OCI-LY3 (cell line): ENCODE results near the gene DPT.

Source experiments
- EZH2phosphoT487 ChIP-seq: fragments of 200-600 bp; shearing (Covaris generic); IDR thresholded peaks from 2 replicates; pipeline ENCODE4 v1.6.1; 2018; ENCODE audit warnings: antibody characterized with exemption, mixed run types, low read depth
- TF ChIP-seq, protein P1 (sequence below): fragments of 200-600, 300-600 bp; sonication (generic); IDR thresholded peaks from 2 replicates; pipeline ENCODE4 v1.5.1; 2014; ENCODE audit warnings: antibody characterized with exemption, low read length, low read depth

GRCh38 chr1:168723000-168723399 is 6.0 kb downstream of the DPT start:
- TF ChIP-seq, protein P1, sequence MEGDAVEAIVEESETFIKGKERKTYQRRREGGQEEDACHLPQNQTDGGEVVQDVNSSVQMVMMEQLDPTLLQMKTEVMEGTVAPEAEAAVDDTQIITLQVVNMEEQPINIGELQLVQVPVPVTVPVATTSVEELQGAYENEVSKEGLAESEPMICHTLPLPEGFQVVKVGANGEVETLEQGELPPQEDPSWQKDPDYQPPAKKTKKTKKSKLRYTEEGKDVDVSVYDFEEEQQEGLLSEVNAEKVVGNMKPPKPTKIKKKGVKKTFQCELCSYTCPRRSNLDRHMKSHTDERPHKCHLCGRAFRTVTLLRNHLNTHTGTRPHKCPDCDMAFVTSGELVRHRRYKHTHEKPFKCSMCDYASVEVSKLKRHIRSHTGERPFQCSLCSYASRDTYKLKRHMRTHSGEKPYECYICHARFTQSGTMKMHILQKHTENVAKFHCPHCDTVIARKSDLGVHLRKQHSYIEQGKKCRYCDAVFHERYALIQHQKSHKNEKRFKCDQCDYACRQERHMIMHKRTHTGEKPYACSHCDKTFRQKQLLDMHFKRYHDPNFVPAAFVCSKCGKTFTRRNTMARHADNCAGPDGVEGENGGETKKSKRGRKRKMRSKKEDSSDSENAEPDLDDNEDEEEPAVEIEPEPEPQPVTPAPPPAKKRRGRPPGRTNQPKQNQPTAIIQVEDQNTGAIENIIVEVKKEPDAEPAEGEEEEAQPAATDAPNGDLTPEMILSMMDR: no peak
- no peak for TF ChIP-seq EZH2phosphoT487
